ENCODE data around the gene PAQR4. TPM values are rescaled to one million over a fixed set of nuclear protein-coding genes. Genes with fewer than 3 reads are reported as not detected.
A peak's percentile ranks its signal among the peaks of the same experiment; 100 is the strongest.

Gene PAQR4
- total RNA-seq, 6 donors from 2014 or later = 5.2 to 13.5 (median 8.3) TPM

DNA sequence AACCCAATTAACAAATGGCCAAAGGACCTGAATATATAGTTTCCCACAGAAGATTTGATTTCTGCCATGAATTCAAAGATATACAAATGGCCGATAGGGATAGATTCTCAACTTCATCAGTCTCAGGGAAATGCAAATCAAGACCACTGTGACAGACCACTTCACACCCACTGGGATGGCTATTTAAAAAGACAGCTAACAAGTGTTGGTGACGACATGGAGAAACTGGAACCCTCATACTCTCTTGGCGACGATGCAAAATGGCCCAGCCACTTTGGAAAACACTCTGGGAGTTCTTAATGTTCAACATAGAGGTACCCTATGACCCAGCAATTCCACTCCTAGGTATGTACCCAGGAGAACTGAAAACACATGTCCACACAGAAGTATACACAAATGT, 22.5 kb upstream of the PAQR4 start:
- WGBS, 2 donors = 94 to 97% methylated on average over 4 of the region's 4 CpGs
- no peak for DNase-seq
- Histone ChIP-seq H3K36me3 (peaks cover 0 to 47% (median 16%) of the 10 kb centered on the region in 4 donors), H3K9me3 (no peaks in the 10 kb centered on the region), H3K4me3 (no peak overlapping the region), H3K27me3 (no peaks in the 10 kb centered on the region), H3K4me1 (no peaks in the 10 kb centered on the region), H3K27ac (no peak overlapping the region)
- no peak for TF ChIP-seq EP300 (IDR thresholded peaks at IDR 0.05)
- no peak for ATAC-seq (ENCODE audit: low FRiP score in 2 of 2)

GRCh38 chr16:2948807-2949704, 20.1 kb upstream of the PAQR4 start:
- Histone ChIP-seq H3K36me3 (peaks cover 0 to 32% (median 13%) of the 10 kb centered on the region in 4 donors), H3K4me3 (no peak overlapping the region), H3K4me1 (no peaks in the 10 kb centered on the region), H3K27me3 (no peaks in the 10 kb centered on the region), H3K9me3 (no peaks in the 10 kb centered on the region), H3K27ac (no peak overlapping the region)
- ATAC-seq (ENCODE audit: low FRiP score in 2 of 2) = peak; percentile 12 to 38
- DNase-seq = peak in 1 of 2 donors; percentile 62
- TF ChIP-seq POLR2AphosphoS5 (IDR thresholded peaks at IDR 0.05) (no peak), CTCF (IDR thresholded peaks at IDR 0.05) (no peak), EP300 (IDR thresholded peaks at IDR 0.05) (no peak), POLR2A (IDR thresholded peaks at IDR 0.05) (no peak)
- WGBS, 2 donors = 89 to 90% methylated on average over 25 to 36 of the region's 36 CpGs

DNA sequence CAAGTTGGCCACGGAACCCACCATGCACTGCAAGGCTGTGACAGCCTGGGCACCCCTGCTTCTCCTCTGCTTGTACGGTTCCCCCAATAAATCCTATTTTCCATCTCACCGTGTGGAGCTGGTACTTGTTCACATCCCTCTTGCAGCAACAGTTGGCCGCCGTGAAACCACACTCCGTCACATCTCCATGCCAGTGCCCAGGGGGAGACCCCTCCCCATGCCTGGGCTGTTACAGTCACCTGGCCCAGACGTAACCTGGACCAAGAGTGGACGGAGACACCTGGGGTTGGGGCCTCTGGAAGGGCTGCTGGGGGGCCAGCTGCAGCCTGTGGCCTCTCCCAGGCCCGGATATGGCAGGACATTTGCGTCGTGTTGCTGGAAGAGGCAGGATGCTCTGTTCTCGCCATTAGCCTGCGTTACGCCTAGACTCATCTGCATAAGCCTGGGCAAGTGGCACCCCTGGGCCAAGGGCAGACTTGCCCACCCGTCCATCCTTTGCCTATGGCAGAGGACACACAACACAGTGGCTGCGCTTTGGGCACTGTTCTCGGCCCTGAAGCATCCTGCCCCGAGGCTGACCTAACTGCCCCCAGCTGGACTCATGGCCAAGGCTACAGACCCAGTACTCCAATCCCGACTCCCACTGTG, 19.3 kb upstream of the PAQR4 start:
- 86 to 91% methylated on average over 18 to 19 of the region's 19 CpGs for WGBS, 2 donors
- Histone ChIP-seq H3K4me3 (no peak overlapping the region), H3K36me3 (peaks cover 0 to 32% (median 13%) of the 10 kb centered on the region in 4 donors), H3K27ac (no peak overlapping the region), H3K27me3 (peaks cover 0 to 3% (median 0%) of the 10 kb centered on the region in 4 donors), H3K4me1 (peaks cover 0 to under 1% (median 0%) of the 10 kb centered on the region in 4 donors), H3K9me3 (no peaks in the 10 kb centered on the region)
- DNase-seq (no peak), ATAC-seq (ENCODE audit: low FRiP score in 2 of 2) (no peak)
- no peak for TF ChIP-seq EP300 (IDR thresholded peaks at IDR 0.05)
- TF ChIP-seq POLR2A (IDR thresholded peaks at IDR 0.05) = no peak
- TF ChIP-seq CTCF (IDR thresholded peaks at IDR 0.05) = no peak
- TF ChIP-seq POLR2AphosphoS5 (IDR thresholded peaks at IDR 0.05) = no peak

- ATAC-seq (ENCODE audit: low FRiP score in 2 of 2) = no peak
- Histone ChIP-seq H3K4me3 (no peak overlapping the region), H3K27ac (no peak overlapping the region), H3K36me3 (peaks cover 0 to 32% (median 13%) of the 10 kb centered on the region in 4 donors), H3K27me3 (peaks cover 0 to 8% (median under 1%) of the 10 kb centered on the region in 4 donors), H3K4me1 (peaks cover 0 to 6% (median 0%) of the 10 kb centered on the region in 4 donors), H3K9me3 (no peaks in the 10 kb centered on the region)
- WGBS, 2 donors = 89 to 93% methylated on average over 11 to 13 of the region's 13 CpGs
- no peak for DNase-seq
- TF ChIP-seq POLR2A (IDR thresholded peaks at IDR 0.05) (no peak), EP300 (IDR thresholded peaks at IDR 0.05) (no peak), CTCF (IDR thresholded peaks at IDR 0.05) (no peak), POLR2AphosphoS5 (IDR thresholded peaks at IDR 0.05) (no peak)
Observed at GRCh38 chr16:2950353-2950724, 18.8 kb upstream of the PAQR4 start.

GRCh38 chr16:2950773-2951172, 18.4 kb upstream of the PAQR4 start:
- H3K36me3 ChIP-seq = peaks cover 0 to 32% (median 13%) of the 10 kb centered on the region in 4 donors
- 85 to 94% methylated on average over 5 to 16 of the region's 16 CpGs for WGBS, 2 donors
- DNase-seq = no peak
- H3K4me3 ChIP-seq = no peak overlapping the region
- no peak overlapping the region for H3K27ac ChIP-seq
- ATAC-seq (ENCODE audit: low FRiP score in 2 of 2) = no peak
- H3K4me1 ChIP-seq = peaks cover 0 to 6% (median 0%) of the 10 kb centered on the region in 4 donors
- TF ChIP-seq CTCF (IDR thresholded peaks at IDR 0.05) (no peak), POLR2AphosphoS5 (IDR thresholded peaks at IDR 0.05) (no peak), POLR2A (IDR thresholded peaks at IDR 0.05) (no peak), EP300 (IDR thresholded peaks at IDR 0.05) (no peak)
- H3K9me3 ChIP-seq = no peaks in the 10 kb centered on the region
- H3K27me3 ChIP-seq = peaks cover 0 to 13% (median 4%) of the 10 kb centered on the region in 4 donors

Data from upper lobe of left lung (tissue), 6 donors.